OCI-LY3 (cell line): ENCODE data around the gene CAMK2A.

Experiments
- EZH2phosphoT487 ChIP-seq: fragments of 200-600 bp; shearing (Covaris generic); IDR thresholded peaks from 2 replicates; pipeline ENCODE4 v1.6.1; 2018; ENCODE audit warnings: antibody characterized with exemption, mixed run types, low read depth
- TF ChIP-seq, protein P1 (sequence below): fragments of 200-600, 300-600 bp; sonication (generic); IDR thresholded peaks from 2 replicates; pipeline ENCODE4 v1.5.1; 2014; ENCODE audit warnings: antibody characterized with exemption, low read length, low read depth

DNA sequence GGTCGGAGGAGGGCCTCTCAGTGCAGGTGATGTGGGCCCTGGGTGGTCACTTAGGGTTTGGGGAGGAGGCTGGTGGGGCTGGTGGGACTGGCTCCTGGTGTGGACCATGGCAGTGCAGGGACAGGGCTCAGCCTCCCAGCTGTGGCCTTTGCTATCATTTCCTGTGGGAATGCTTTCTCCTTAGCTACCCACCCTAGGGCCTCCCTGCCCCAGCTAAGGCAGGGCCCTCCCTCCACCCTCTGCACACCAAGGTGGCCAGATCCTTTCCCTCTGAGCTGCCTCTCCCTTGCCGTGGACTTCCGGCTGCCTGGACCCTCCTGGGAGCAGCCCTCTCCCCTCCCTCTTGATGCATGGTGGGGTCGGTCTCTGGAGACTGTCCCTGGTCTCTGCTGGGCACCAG, 35.9 kb upstream of the CAMK2A start:
- TF ChIP-seq, protein P1, sequence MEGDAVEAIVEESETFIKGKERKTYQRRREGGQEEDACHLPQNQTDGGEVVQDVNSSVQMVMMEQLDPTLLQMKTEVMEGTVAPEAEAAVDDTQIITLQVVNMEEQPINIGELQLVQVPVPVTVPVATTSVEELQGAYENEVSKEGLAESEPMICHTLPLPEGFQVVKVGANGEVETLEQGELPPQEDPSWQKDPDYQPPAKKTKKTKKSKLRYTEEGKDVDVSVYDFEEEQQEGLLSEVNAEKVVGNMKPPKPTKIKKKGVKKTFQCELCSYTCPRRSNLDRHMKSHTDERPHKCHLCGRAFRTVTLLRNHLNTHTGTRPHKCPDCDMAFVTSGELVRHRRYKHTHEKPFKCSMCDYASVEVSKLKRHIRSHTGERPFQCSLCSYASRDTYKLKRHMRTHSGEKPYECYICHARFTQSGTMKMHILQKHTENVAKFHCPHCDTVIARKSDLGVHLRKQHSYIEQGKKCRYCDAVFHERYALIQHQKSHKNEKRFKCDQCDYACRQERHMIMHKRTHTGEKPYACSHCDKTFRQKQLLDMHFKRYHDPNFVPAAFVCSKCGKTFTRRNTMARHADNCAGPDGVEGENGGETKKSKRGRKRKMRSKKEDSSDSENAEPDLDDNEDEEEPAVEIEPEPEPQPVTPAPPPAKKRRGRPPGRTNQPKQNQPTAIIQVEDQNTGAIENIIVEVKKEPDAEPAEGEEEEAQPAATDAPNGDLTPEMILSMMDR: no peak
- no peak for TF ChIP-seq EZH2phosphoT487
